ENCODE results near the gene RRP9.

DNA sequence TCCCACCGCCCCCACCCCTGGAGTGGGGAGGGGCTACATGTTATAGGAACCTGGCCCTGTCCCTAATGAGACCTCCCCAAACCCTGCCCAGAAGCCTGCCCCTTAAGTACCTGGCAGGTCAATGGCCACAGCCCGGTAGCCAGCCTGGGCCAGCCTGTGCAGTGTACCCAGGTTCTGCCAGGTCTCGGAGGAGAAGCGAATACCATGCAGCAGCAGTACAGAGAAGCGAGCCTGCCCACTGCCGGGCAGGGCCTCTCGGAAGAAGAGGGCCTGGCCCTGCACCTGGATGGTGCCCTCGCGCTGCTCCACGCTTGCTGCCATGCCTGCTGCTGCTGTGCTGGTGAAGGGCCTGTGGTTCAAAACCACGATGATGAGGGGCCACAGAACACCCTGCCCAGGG lies 29.6 kb upstream of the RRP9 start:
- no peak for TF ChIP-seq CTCF (IDR thresholded peaks at IDR 0.05; ENCODE audit: low read length)
- TF ChIP-seq EZH2 (optimal IDR thresholded peaks at IDR 0.05; ENCODE audit: low read depth, low read length), result no peak
- no peak for TF ChIP-seq EZH2phosphoT487 (IDR thresholded peaks at IDR 0.05; ENCODE audit: low read length)

Data from MM.1S (cell line).